ENCODE measurements around the gene PCDHB7. TPM values are rescaled to one million over a fixed set of nuclear protein-coding genes. Genes with fewer than 3 reads are reported as not detected.

PCDHB7 gene
- total RNA-seq, 1 donor from 2014 or later, result 1.5 TPM

Other genes starting within 250 kb of the PCDHB7 start
- gene PCDHAC1, start 246.3 kb upstream of the PCDHB7 start, total RNA-seq, result 0.07 and 0.17 TPM in 2 replicates
- gene PCDHAC2, start 206.2 kb upstream of the PCDHB7 start, total RNA-seq, result 0.48 and 0.92 TPM in 2 replicates
- under 0.01 TPM in 1 of 2 replicates, not detected in the other for gene PCDHB1, start 121.3 kb upstream of the PCDHB7 start, total RNA-seq
- 5.7 and 5.8 TPM in 2 replicates for gene PCDHB2, start 78.0 kb upstream of the PCDHB7 start, total RNA-seq
- gene PCDHB3, start 72.2 kb upstream of the PCDHB7 start, total RNA-seq, result 1.9 and 2.7 TPM in 2 replicates
- gene PCDHB4, start 50.8 kb upstream of the PCDHB7 start, total RNA-seq, result 0.42 and 0.48 TPM in 2 replicates
- 3.1 and 6.7 TPM in 2 replicates for gene PCDHB5, start 37.4 kb upstream of the PCDHB7 start, total RNA-seq
- 0.67 and 0.68 TPM in 2 replicates for gene PCDHB6, start 22.6 kb upstream of the PCDHB7 start, total RNA-seq
- 0.34 and 0.84 TPM in 2 replicates for gene PCDHB8, start 5.1 kb downstream of the PCDHB7 start, total RNA-seq
- gene PCDHB16, start 9.7 kb downstream of the PCDHB7 start, total RNA-seq, result 0.92 and 1.4 TPM in 2 replicates
- gene PCDHB9, start 14.5 kb downstream of the PCDHB7 start, total RNA-seq, result 0.71 and 0.82 TPM in 2 replicates
- 1.6 and 3.4 TPM in 2 replicates for gene PCDHB10, start 19.7 kb downstream of the PCDHB7 start, total RNA-seq
- gene PCDHB11, start 27.0 kb downstream of the PCDHB7 start, total RNA-seq, result 1.8 and 3.1 TPM in 2 replicates
- gene PCDHB12, start 36.1 kb downstream of the PCDHB7 start, total RNA-seq, result 1.2 and 1.6 TPM in 2 replicates
- 1.9 and 3.1 TPM in 2 replicates for gene PCDHB13, start 41.3 kb downstream of the PCDHB7 start, total RNA-seq
- 1.5 and 2.9 TPM in 2 replicates for gene PCDHB14, start 50.7 kb downstream of the PCDHB7 start, total RNA-seq
- 2.3 and 3.0 TPM in 2 replicates for gene PCDHB15, start 72.8 kb downstream of the PCDHB7 start, total RNA-seq
- gene SLC25A2, start 131.4 kb downstream of the PCDHB7 start, total RNA-seq, result not detected in 2 replicates
- gene TAF7, start 148.1 kb downstream of the PCDHB7 start, total RNA-seq, result 72.6 and 78.0 TPM in 2 replicates
- gene PCDHGA1, start 157.9 kb downstream of the PCDHB7 start, total RNA-seq, result 0.67 and 0.68 TPM in 2 replicates
- gene PCDHGA2, start 166.1 kb downstream of the PCDHB7 start, total RNA-seq, result 2.8 and 2.9 TPM in 2 replicates
- 2.4 and 2.6 TPM in 2 replicates for gene PCDHGA3, start 171.2 kb downstream of the PCDHB7 start, total RNA-seq
- 1.6 and 1.7 TPM in 2 replicates for gene PCDHGB1, start 177.5 kb downstream of the PCDHB7 start, total RNA-seq
- 3.5 and 3.6 TPM in 2 replicates for gene PCDHGA4, start 182.4 kb downstream of the PCDHB7 start, total RNA-seq
- 1.2 and 1.9 TPM in 2 replicates for gene PCDHGB2, start 187.3 kb downstream of the PCDHB7 start, total RNA-seq
- gene PCDHGA5, start 191.5 kb downstream of the PCDHB7 start, total RNA-seq, result 0.58 and 1.5 TPM in 2 replicates
- 1.3 and 3.6 TPM in 2 replicates for gene PCDHGB3, start 197.6 kb downstream of the PCDHB7 start, total RNA-seq
- 1.7 and 3.1 TPM in 2 replicates for gene PCDHGA6, start 201.2 kb downstream of the PCDHB7 start, total RNA-seq
- 2.2 and 3.1 TPM in 2 replicates for gene PCDHGA7, start 210.1 kb downstream of the PCDHB7 start, total RNA-seq
- gene PCDHGB4, start 215.1 kb downstream of the PCDHB7 start, total RNA-seq, result 6.4 and 9.2 TPM in 2 replicates
- 0.96 and 1.0 TPM in 2 replicates for gene PCDHGA8, start 220.0 kb downstream of the PCDHB7 start, total RNA-seq
- gene PCDHGB5, start 225.3 kb downstream of the PCDHB7 start, total RNA-seq, result 18.6 and 19.3 TPM in 2 replicates
- gene PCDHGA9, start 230.1 kb downstream of the PCDHB7 start, total RNA-seq, result 3.6 and 5.2 TPM in 2 replicates
- gene PCDHGB6, start 235.4 kb downstream of the PCDHB7 start, total RNA-seq, result 3.4 and 3.6 TPM in 2 replicates
- gene PCDHGA10, start 240.3 kb downstream of the PCDHB7 start, total RNA-seq, result 5.5 and 6.0 TPM in 2 replicates
- gene PCDHGB7, start 245.0 kb downstream of the PCDHB7 start, total RNA-seq, result 14.0 and 14.1 TPM in 2 replicates
- 6.7 and 7.4 TPM in 2 replicates for gene PCDHGA11, start 248.4 kb downstream of the PCDHB7 start, total RNA-seq

All from kidney epithelial cell (primary cell).